Fibroblast of lung (primary cell): ENCODE data around the gene CREB5.

ENCODE experiments used
- CTCF ChIP-seq, 2 donors: IDR thresholded peaks in 1 of 2; conservative IDR thresholded peaks in 1 of 2; 1 replicate in 1 of 2; 2 replicates in 1 of 2; pipeline ENCODE4 v1.5.1; 2011 to 2012; ENCODE audit warnings: low read length in 2 of 2, control low read depth in 1 of 2, inconsistent platforms in 1 of 2, low read depth in 1 of 2, mild to moderate bottlenecking in 1 of 2
- EZH2 ChIP-seq: IDR thresholded peaks from 2 replicates; pipeline ENCODE4 v1.5.1; 2012; ENCODE audit warnings: low read length, control low read depth, mild to moderate bottlenecking; ENCODE audit errors: missing control alignments

GRCh38 chr7:28706584-28706983 lies 294.3 kb downstream of the CREB5 start:
- no peak for TF ChIP-seq CTCF (conservative IDR thresholded peaks at IDR 0.05 in 1 of 2, IDR thresholded peaks at IDR 0.05 in 1 of 2; ENCODE audit: low read depth in 1 of 2, low read length in 2 of 2)
- TF ChIP-seq EZH2, result no peak
